ENCODE measurements around the gene TOMM34.

The TOMM34 gene

GRCh38 chr20:44960103-44960852 lies at the start of gene TOMM34:
Gene TOMM34, minus strand, starts transcription at chr20:44960397. Its CDS starts 64 bp downstream, at chr20:44960333.
- DNase-seq, result peak; percentile 79

GRCh38 chr20:45008521-45009049 lies 48.4 kb upstream of the TOMM34 start:
- DNase-seq, result no peak

DNA sequence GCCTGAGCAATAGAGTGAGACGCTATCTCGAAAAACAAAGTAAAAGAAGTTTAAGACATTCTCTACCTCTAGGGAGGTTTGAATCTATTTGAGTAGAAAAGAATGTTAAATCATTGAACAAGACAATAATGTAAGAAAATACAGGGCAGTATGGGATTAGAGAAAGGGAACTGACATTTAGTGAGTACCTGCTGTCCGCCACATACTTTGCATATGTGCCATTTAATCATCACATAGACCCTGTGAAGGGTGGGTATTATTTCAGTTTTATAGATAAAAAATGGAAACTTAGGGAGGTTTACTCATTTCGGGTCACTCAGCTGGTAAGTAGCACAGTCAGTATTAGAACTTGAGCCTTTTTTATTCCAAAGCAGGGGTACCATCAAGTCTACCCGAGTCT lies 37.5 kb upstream of the TOMM34 start:
- no peak for DNase-seq

DNA sequence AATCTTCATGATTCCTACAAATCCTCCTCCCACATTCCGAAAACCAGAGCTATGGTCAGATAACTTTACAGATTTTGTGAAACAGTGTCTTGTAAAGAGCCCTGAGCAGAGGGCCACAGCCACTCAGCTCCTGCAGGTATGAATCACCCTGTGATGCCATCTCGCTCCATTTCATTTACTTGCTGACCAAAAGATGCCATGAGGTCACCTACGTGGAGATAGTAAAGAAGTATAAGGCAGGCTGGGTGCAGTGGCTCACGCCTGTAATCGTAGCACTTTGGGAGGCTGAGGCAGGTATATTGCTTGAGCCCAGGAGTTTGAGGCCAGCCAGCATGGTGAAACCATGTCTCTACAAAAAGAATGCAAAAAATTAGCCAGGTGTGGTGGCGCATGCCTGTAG lies 37.0 kb upstream of the TOMM34 start:
- DNase-seq, result no peak

GRCh38 chr20:44993343-44993742 lies 33.1 kb upstream of the TOMM34 start:
- no peak for DNase-seq

- no peak for DNase-seq
Observed at GRCh38 chr20:44990957-44991356, 30.8 kb upstream of the TOMM34 start.

- no peak for DNase-seq
Observed at GRCh38 chr20:44990425-44990824, 30.2 kb upstream of the TOMM34 start.

GRCh38 chr20:44988631-44989171 lies 28.5 kb upstream of the TOMM34 start:
- DNase-seq, result no peak

DNA sequence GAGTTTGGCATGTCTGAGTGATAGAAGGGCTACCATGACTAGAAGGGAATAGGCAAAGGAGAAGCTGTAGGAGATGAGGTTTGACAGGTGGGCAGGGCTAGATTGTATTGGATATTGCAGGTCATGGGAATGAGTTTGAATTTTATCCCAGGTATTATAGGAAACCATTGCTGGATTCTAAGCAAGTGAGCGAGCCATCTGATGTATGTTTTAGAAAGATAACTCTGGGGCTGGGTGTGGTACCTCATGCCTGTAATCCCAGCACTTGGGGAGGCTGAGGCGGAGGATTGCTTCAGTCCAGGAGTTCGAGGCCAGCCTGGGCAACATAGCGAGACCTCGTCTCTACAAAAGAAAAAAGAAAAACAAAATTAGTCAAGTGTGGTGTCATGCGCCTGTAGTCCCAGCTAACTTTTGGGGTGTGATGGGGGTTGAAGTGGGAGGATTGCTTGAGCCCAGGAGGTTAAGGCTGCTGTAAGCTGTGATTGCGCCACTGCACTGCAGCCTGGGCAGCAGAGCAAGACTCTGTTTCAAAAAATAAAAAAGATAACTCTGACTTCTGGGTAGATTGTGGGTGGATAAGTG lies 23.0 kb upstream of the TOMM34 start:
- DNase-seq, result no peak

- no peak for DNase-seq
Observed at GRCh38 chr20:44981736-44982406, 21.7 kb upstream of the TOMM34 start.

- DNase-seq, result no peak
Observed at GRCh38 chr20:44979090-44979621, 19.0 kb upstream of the TOMM34 start.

- DNase-seq, result no peak
Observed at GRCh38 chr20:44976698-44977097, 16.5 kb upstream of the TOMM34 start.

- DNase-seq, result no peak
Observed at GRCh38 chr20:44973053-44973452, 12.9 kb upstream of the TOMM34 start.

GRCh38 chr20:44970243-44970757 lies 10.1 kb upstream of the TOMM34 start:
- no peak for DNase-seq

DNA sequence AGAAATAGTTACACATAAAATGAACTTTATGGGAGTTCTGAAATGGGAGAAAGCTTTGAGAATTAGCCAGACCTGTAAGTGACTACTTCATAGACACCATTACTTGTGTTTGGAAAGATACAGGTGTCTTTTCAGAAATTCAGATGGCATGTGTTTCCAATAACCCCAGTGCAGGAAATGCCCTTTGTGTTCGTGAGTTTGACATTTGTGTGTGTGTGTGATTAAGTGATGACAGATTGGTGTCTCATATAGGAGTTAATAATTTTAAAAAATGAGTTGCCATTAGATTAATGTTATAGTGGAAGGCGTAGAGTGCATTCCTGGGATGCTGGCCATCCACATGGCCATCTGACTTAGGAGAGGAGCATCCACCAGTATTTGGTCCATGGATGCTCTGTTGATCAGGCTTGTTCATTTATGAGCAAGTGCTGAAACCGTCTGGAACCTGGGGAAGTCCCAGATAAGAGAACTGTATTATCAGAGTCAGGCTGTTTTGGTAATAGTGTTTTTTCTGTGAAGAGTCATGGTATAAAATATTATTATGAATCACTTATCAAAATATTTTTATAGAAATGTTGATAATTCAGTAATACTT lies 9.2 kb upstream of the TOMM34 start:
- no peak for DNase-seq

DNA sequence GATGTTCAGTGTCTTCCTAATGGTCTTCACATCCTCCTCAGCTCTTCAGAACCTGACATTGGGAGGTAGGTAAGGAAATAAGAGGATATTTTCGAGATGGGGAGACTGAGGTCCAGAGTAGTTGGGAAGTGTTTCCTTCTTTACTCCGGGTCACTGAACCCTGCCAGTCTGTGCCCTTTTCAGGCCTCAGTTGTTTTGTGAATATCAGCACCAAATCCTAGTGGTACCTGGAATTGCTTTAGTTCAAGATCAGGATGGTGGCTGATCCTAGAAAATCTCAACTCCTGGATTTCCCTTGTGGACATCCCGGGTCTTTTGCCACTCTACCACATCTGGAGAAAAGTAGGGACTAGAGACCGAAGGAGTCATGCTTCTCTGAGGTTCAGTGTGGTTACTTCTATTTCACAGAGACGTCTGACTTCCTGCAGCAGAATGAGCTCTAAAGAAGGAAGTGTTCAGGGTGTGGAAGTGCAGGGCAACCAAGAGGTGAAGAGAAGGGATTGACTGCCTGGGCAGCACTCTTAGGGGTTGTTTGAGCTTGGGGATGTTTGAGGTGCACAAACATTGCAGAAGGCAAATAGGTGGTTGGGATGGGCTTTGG lies 7.1 kb upstream of the TOMM34 start:
- no peak for DNase-seq

- DNase-seq, result peak; percentile 27
Observed at GRCh38 chr20:44966030-44966961, 6.1 kb upstream of the TOMM34 start, which contains the start of gene STK4. Gene STK4, plus strand, starts transcription at chr20:44966512. Its CDS starts 57 bp downstream, at chr20:44966569.

GRCh38 chr20:44965651-44966029 lies 5.4 kb upstream of the TOMM34 start:
- no peak for DNase-seq

DNA sequence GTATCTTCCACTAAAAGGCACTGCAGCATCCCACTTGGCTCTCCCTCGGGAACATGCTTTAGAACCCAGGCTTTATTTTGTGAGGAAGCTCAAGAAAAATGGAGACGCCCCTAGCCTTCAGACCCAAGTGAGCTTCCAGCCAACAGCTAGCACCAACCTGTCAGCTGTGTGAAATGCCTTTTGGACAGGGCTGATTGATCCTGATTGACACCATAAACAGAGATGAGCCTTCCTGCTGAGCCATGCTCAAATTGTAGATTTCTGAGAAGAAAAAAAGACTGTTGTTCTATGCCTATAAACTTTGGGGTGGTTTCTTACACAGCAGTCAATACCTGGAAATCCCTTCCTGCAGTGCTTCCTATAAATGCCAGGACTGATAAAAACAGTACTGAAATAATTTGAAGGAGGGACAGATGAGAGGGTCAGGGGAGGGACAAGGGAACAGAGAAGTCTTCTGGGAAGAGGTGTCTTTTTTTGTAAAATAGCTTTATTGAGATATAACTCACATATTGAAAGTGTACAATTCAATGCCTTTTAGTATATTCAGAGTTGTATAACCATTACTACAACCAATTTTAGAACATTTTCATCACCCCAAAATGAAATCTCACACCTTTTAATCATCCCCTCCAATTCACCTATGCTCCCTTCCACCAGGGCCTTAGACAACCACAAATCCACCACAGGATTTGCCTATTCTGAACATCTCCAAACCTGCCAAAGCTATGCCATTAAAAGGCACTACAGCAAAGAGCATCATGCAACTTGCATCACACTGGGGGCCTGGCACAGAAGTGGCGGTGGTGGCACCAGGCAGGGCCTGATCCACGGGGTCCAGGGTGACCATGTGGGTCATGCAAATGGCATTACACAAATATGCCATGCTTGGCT lies 3.4 kb upstream of the TOMM34 start:
- DNase-seq, result no peak

DNA sequence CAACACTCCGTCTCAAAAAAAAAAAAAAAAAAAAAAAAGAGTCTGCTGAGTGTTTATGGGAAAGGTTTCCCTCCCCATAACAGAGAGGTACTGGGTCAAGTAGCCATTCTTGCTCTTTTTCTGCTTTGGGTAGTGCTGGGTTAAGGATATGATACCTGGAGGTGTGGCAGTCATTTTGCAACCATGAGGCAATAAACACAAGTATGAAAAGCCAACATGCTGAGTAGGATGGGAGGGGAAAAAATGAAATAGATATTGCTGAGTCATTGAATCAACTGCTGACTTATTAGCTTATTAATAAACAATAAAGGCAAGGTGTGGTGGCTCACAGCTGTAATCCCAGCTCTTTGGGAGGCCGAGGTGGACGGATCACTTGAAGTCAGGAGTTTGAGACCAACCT lies 2.3 kb upstream of the TOMM34 start:
- no peak for DNase-seq
